Measurements from ENCODE around the gene SORCS3.

DNA sequence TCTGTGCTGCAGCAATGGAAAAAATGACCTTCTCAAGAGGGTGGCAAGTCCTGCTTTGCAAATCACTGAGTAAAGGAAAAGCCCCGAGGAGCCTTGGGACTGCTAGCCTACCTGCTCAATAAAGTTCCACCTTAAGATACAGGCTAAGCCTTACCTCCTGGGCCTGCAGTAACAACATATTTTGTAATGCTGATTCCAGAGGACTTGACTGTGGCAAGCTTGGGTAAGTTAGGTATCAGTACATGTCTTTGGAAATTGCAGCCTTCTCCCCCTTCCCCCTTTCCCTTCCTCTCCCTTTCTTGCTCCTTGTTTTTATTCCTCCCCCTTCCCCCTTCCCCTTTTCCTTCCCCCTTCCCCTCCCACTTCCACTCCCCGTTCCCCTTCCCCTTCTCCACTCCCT lies 126.2 kb downstream of the SORCS3 start:
- TF ChIP-seq, protein P1, sequence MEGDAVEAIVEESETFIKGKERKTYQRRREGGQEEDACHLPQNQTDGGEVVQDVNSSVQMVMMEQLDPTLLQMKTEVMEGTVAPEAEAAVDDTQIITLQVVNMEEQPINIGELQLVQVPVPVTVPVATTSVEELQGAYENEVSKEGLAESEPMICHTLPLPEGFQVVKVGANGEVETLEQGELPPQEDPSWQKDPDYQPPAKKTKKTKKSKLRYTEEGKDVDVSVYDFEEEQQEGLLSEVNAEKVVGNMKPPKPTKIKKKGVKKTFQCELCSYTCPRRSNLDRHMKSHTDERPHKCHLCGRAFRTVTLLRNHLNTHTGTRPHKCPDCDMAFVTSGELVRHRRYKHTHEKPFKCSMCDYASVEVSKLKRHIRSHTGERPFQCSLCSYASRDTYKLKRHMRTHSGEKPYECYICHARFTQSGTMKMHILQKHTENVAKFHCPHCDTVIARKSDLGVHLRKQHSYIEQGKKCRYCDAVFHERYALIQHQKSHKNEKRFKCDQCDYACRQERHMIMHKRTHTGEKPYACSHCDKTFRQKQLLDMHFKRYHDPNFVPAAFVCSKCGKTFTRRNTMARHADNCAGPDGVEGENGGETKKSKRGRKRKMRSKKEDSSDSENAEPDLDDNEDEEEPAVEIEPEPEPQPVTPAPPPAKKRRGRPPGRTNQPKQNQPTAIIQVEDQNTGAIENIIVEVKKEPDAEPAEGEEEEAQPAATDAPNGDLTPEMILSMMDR (IDR thresholded peaks at IDR 0.05) = no peak
- no peak for TF ChIP-seq EZH2 (IDR thresholded peaks at IDR 0.05)
- no peak for TF ChIP-seq EZH2phosphoT487 (IDR thresholded peaks at IDR 0.05)

All from neural progenitor cell (in vitro differentiated cells).